K562 (cell line): ENCODE measurements around the gene ATRN. TPM values are rescaled to one million over a fixed set of nuclear protein-coding genes. Genes with fewer than 3 reads are reported as not detected.

Experiments used
- ATAC-seq: fragments of 200-7000 bp; cut with Tn5 transposase; 3 replicates; pipeline ENCODE4 v1.9.1; 2020; ENCODE audit warnings: moderate library complexity
- BruUV-seq: library from RNA; stranded (reverse); fragments of 400-500 nt; replicated peaks from 2 replicates; lab custom pipeline; 2021; lab: Mats Ljungman, UMichigan
- CTCF ChIA-PET: fragments of 300-600 bp; formaldehyde crosslinking; extraction: SDS; loops from one replicate; lab custom pipeline; 2021; ENCODE audit warnings: low intra/inter-chr PET ratio; lab: Yijun Ruan, JAX
- POLR2A ChIA-PET: fragments of 300-600, 350-650 bp; sonication (Branson Sonifier 250); formaldehyde crosslinking; extraction: SDS; loops from one replicate; lab custom pipeline; 2021; ENCODE audit warnings: antibody characterized with exemption, inconsistent platforms; lab: Yijun Ruan, JAX
- DNase-seq, 4 experiments: peaks; one replicate each; pipeline versions ENCODE4 v3.0.0 to v3.0.0-alpha.2; 2011 to 2018; ENCODE audit warnings: low spot score in 3 of 4, mixed read lengths in 3 of 4; ENCODE audit errors: extremely low read depth in 1 of 4
- FAIRE-seq: peaks from 2 replicates; lab custom pipeline; 2011; peaks lifted over from hg19 to GRCh38; lab: Jason Lieb, UNC
- H2AFZ ChIP-seq: 2 replicates; pipeline ENCODE4 v1.6.0; 2011; ENCODE audit warnings: low read depth, low read length, control low read depth, inconsistent platforms
- H3K27ac ChIP-seq: fragments of 200-600 bp; 3 replicates; pipeline ENCODE4 v1.8.0; 2011; ENCODE audit warnings: low read depth, mild to moderate bottlenecking, control low read depth, inconsistent platforms, low read length, moderate library complexity, mixed read lengths; ENCODE audit errors: extremely low read depth
- H3K27me3 ChIP-seq, 2 experiments: fragments of 300-600 bp in 1 of 2; 2 replicates in 1 of 2; 3 replicates in 1 of 2; pipeline versions ENCODE4 v1.6.0 to v1.8.0; 2011; ENCODE audit warnings: inconsistent platforms in 2 of 2, low read length in 2 of 2, mild to moderate bottlenecking in 1 of 2, mixed read lengths in 1 of 2, moderate library complexity in 1 of 2; ENCODE audit not compliant: control insufficient read depth in 2 of 2, insufficient read depth in 2 of 2
- H3K36me3 ChIP-seq: fragments of 300-600 bp; 3 replicates; pipeline ENCODE4 v1.8.0; 2011; ENCODE audit warnings: mild to moderate bottlenecking, low read length, inconsistent platforms; ENCODE audit not compliant: control insufficient read depth, insufficient read depth
- H3K4me1 ChIP-seq, 2 experiments: fragments of 200-600 bp in 1 of 2; replicated peaks in 1 of 2; 2 replicates in 1 of 2; 3 replicates in 1 of 2; pipeline versions ENCODE4 v1.5.1 to v1.8.0; 2011; ENCODE audit warnings: inconsistent platforms in 2 of 2, low read length in 2 of 2, mild to moderate bottlenecking in 1 of 2, mixed read lengths in 1 of 2, moderate library complexity in 1 of 2; ENCODE audit not compliant: control insufficient read depth in 2 of 2, insufficient read depth in 2 of 2
- H3K4me2 ChIP-seq: 2 replicates; pipeline ENCODE4 v1.6.1; 2011; ENCODE audit warnings: low read length, control low read depth, inconsistent platforms, mixed read lengths; ENCODE audit not compliant: insufficient read depth
- H3K4me3 ChIP-seq: fragments of 200-600 bp; sonication (generic), shearing (Covaris generic); 2 replicates; pipeline ENCODE4 v1.5.1; 2016; ENCODE audit warnings: control low read depth, inconsistent platforms
- H3K79me2 ChIP-seq: fragments of 200-600 bp; 3 replicates; pipeline ENCODE4 v1.8.0; 2011; ENCODE audit warnings: low read length, inconsistent platforms; ENCODE audit not compliant: control insufficient read depth, insufficient read depth
- H3K9ac ChIP-seq, 2 experiments: 2 replicates each; pipeline versions ENCODE4 v1.6.0 to v1.6.1; 2011; ENCODE audit warnings: low read depth in 2 of 2, low read length in 2 of 2, control low read depth in 1 of 2, inconsistent platforms in 1 of 2, mild to moderate bottlenecking in 1 of 2, mixed read lengths in 1 of 2; ENCODE audit not compliant: insufficient read depth in 1 of 2
- H3K9me1 ChIP-seq: one replicate; pipeline ENCODE4 v1.6.0; 2011; ENCODE audit warnings: inconsistent platforms, mild to moderate bottlenecking, low read length, moderate library complexity; ENCODE audit not compliant: control insufficient read depth, insufficient read depth
- H3K9me3 ChIP-seq: replicated peaks from 2 replicates; pipeline ENCODE4 v1.5.1; 2011; ENCODE audit warnings: low read depth, low read length, inconsistent platforms; ENCODE audit not compliant: control insufficient read depth, insufficient read depth
- H4K20me1 ChIP-seq: replicated peaks from 2 replicates; pipeline ENCODE4 v1.6.1; 2011; ENCODE audit warnings: low read length, inconsistent platforms, mixed read lengths; ENCODE audit not compliant: control insufficient read depth, insufficient read depth
- ATF2 ChIP-seq: sonication (generic); formaldehyde crosslinking; IDR thresholded peaks from 2 replicates; pipeline ENCODE4 v1.8.1; 2022; ENCODE audit warnings: missing genetic modification reagents
- BHLHE40 ChIP-seq: IDR thresholded peaks from 2 replicates; pipeline ENCODE4 v1.6.1; 2011; ENCODE audit warnings: low read length, improper control_type of control experiment
- SRSF7 ChIP-seq: fragments of 200-400 bp; formaldehyde crosslinking; optimal IDR thresholded peaks from 2 replicates; pipeline ENCODE3; 2017; ENCODE audit warnings: mild to moderate bottlenecking, low read depth, low read length
- WGBS: fragments of 100-300 bp; shearing (Covaris generic); methylation state at CpG from one replicate; pipeline ENCODE4 v1.1.6; 2016; ENCODE audit warnings: low coverage, mixed read lengths; ENCODE audit not compliant: insufficient coverage; ENCODE audit errors: missing lambda C conversion rate; 5-methylcytosine and 5-hydroxymethylcytosine counted together
- in situ Hi-C: fragments of 300-500 bp; cut with MboI; formaldehyde crosslinking; loops from 4 replicates; pipeline ENCODE4 v1.15.0; 2018; ENCODE audit warnings: inconsistent platforms, mixed read lengths
- intact Hi-C: fragments of 100-400 bp; cut with micrococcal nuclease; formaldehyde crosslinking; loops from 2 replicates; pipeline ENCODE4 v1.14.2; 2022
- polyA plus RNA-seq, 8 experiments: library from polyadenylated mRNA; depleted of rRNA in 4 of 8; stranded (reverse) in 5 of 8; unstranded in 3 of 8; fragments of >200 nt; fragmentation: Nextera tagmentation in 2 of 8; fragmentation: Illumina TruSeq in 1 of 8; extraction: Ambion mirVana in 2 of 8; extraction: Trizol in 1 of 8; gene quantifications; 2 replicates each; pipeline versions ENCODE4 v1.2.1 to v1.2.3, GENCODE V29; 2011 to 2014; ENCODE audit warnings: inconsistent platforms in 1 of 8, missing spikeins in 1 of 8
- total RNA-seq, 7 experiments: library from RNA; depleted of rRNA in 6 of 7; stranded (reverse); fragments of >200 nt in 6 of 7; fragmentation: Illumina TruSeq in 2 of 7; extraction: Trizol in 2 of 7; gene quantifications; 2 replicates each; pipeline versions ENCODE4 v1.2.1 to v1.2.3, GENCODE V29; 2011 to 2021; ENCODE audit warnings: low replicate concordance in 1 of 7

Gene ATRN
- total and polyA plus RNA-seq, 9 of the 15 experiments (the other 6 are each of a cell fraction or from before 2014, with no cell fraction given), result 0.69 to 16.5 (median 7.6) TPM

GRCh38 chr20:3557237-3557785 is 86.5 kb downstream of the ATRN start:
- no peaks in the 10 kb centered on the region for H3K9me1 ChIP-seq
- no peak overlapping the region for H3K27ac ChIP-seq
- FAIRE-seq (no peak), DNase-seq (no peak)
- no peaks in the 10 kb centered on the region for H4K20me1 ChIP-seq
- no peaks in the 10 kb centered on the region for H3K4me1 ChIP-seq
- 75% methylated on average over 3 of the region's 3 CpGs for WGBS
- TF ChIP-seq BHLHE40 (no peak), ATF2 (CRISPR knock-in tag) (no peak)
- TF ChIP-seq, all 486 proteins: peak for 0
- Histone ChIP-seq H3K4me2 (no peak overlapping the region), H2AFZ (no peak overlapping the region), H3K4me3 (no peak overlapping the region), H3K36me3 (peaks cover 3% of the 10 kb centered on the region; the same call in 1 of the 3 replicates), H3K27me3 (no peaks in the 10 kb centered on the region), H3K9ac (no peak overlapping the region), H3K9me3 (no peaks in the 10 kb centered on the region), H3K79me2 (no peaks in the 10 kb centered on the region)
- CTCF ChIA-PET, result no interaction called here
- POLR2A ChIA-PET, result no interaction called here
- in situ Hi-C loops, result no loop called here
- no TSS peak for BruUV-seq
- ATAC-seq, result no peak
- intact Hi-C loops, result no loop called here

GRCh38 chr20:3559231-3559630 is 88.4 kb downstream of the ATRN start:
- no peak overlapping the region for H3K9ac ChIP-seq
- CTCF ChIA-PET, result no interaction called here

More at GRCh38 chr20:3559231-3559630, 88.4 kb downstream of the ATRN start:
- Histone ChIP-seq H2AFZ (no peak overlapping the region), H4K20me1 (no peaks in the 10 kb centered on the region), H3K27ac (no peak overlapping the region), H3K4me1 (no peaks in the 10 kb centered on the region), H3K9me1 (no peaks in the 10 kb centered on the region), H3K36me3 (peaks cover 9% of the 10 kb centered on the region; the same call in 2 of the 3 replicates), H3K4me3 (no peak overlapping the region), H3K79me2 (no peaks in the 10 kb centered on the region), H3K27me3 (no peaks in the 10 kb centered on the region), H3K4me2 (no peak overlapping the region), H3K9me3 (no peaks in the 10 kb centered on the region)
- BruUV-seq, result no TSS peak
- DNase-seq (no peak), ATAC-seq (no peak), FAIRE-seq (no peak)
- no peak for TF ChIP-seq SRSF7
- POLR2A ChIA-PET, result no interaction called here
- 36% methylated on average over 1 of the region's 1 CpG for WGBS
- intact Hi-C loops (no loop called here), in situ Hi-C loops (no loop called here)
